Stimulated activated CD4-positive, alpha-beta T cell treated with anti-CD3 and anti-CD28 coated beads, Interleukin-1b, Interleukin-23, amount 100 ng/mL, for 48 hours (primary cell): Measurements from ENCODE around the gene TLNRD1.

Source experiments
- DNase-seq: peaks from one replicate; pipeline ENCODE4 v3.0.0-alpha.2; 2020

The TLNRD1 gene

GRCh38 chr15:80978685-80979329, 21.9 kb upstream of the TLNRD1 start:
- DNase-seq = no peak

GRCh38 chr15:80979538-80980200, 21.1 kb upstream of the TLNRD1 start:
- DNase-seq = no peak

GRCh38 chr15:80982205-80982604, 18.5 kb upstream of the TLNRD1 start:
- no peak for DNase-seq

GRCh38 chr15:80982839-80983238, 17.9 kb upstream of the TLNRD1 start:
- DNase-seq = no peak

- DNase-seq = no peak
Measured at GRCh38 chr15:80984856-80985255, 15.9 kb upstream of the TLNRD1 start.

- no peak for DNase-seq
Measured at GRCh38 chr15:80985981-80986380, 14.7 kb upstream of the TLNRD1 start.

- DNase-seq = no peak
Measured at GRCh38 chr15:80986487-80986886, 14.2 kb upstream of the TLNRD1 start.

- DNase-seq = no peak
Measured at GRCh38 chr15:80988148-80988796, 12.5 kb upstream of the TLNRD1 start.

GRCh38 chr15:80989081-80989517, 11.6 kb upstream of the TLNRD1 start:
- no peak for DNase-seq

- DNase-seq = peak; percentile 97
Measured at GRCh38 chr15:80989518-80990478, 10.9 kb upstream of the TLNRD1 start, which contains the start of gene MESD. TSS of gene MESD (minus strand) at chr15:80989819. CDS start at chr15:80989791, 28 bp downstream.

- DNase-seq = no peak
Measured at GRCh38 chr15:80990955-80991354, 9.8 kb upstream of the TLNRD1 start.

- no peak for DNase-seq
Measured at GRCh38 chr15:80991421-80991820, 9.3 kb upstream of the TLNRD1 start.

GRCh38 chr15:80992006-80992405, 8.7 kb upstream of the TLNRD1 start:
- DNase-seq = no peak

GRCh38 chr15:80992441-80992840, 8.3 kb upstream of the TLNRD1 start:
- no peak for DNase-seq

- DNase-seq = no peak
Measured at GRCh38 chr15:80996247-80996646, 4.5 kb upstream of the TLNRD1 start.

- no peak for DNase-seq
Measured at GRCh38 chr15:80997692-80998091, 3.0 kb upstream of the TLNRD1 start.

GRCh38 chr15:80998251-80998650, 2.5 kb upstream of the TLNRD1 start:
- no peak for DNase-seq

GRCh38 chr15:80999623-81000036, 1.1 kb upstream of the TLNRD1 start:
- peak; percentile 63 for DNase-seq

GRCh38 chr15:81000144-81000623, 539 bp upstream of the TLNRD1 start:
- no peak for DNase-seq

- peak; percentile 38 for DNase-seq
Measured at GRCh38 chr15:81001152-81002008, 657 bp downstream of the TLNRD1 start.

GRCh38 chr15:81002009-81002330, 1.2 kb downstream of the TLNRD1 start:
- no peak for DNase-seq
